OCI-M1 (cell line): Measurements from ENCODE around the gene UCMA.
A peak's percentile ranks its signal among the peaks of the same experiment; 100 is the strongest.

ENCODE experiments used
- DNase-seq: peaks from one replicate; lab custom pipeline; 2025; lab: John Stamatoyannopoulos, UW

Gene UCMA

DNA sequence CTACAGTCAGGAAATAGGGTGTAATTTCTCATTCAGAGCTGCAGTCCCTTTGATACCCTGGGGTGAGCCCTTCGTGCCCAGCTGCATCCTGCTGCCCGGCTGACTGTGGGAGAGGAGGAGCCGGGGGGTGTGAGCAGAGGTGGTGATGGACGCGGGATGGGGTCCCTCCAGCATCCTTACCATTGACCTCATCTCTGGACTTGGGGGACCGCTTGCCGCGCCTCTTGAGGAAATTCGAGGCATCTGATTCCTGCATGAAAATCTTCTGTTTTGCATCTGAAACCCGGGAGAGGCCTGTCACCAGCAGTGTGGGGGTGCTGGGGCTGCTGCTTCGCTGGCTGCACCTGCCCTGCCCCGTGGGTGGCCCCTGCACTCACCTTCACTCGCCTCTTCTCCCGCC, 816 bp downstream of the UCMA start:
- DNase-seq, result no peak

DNA sequence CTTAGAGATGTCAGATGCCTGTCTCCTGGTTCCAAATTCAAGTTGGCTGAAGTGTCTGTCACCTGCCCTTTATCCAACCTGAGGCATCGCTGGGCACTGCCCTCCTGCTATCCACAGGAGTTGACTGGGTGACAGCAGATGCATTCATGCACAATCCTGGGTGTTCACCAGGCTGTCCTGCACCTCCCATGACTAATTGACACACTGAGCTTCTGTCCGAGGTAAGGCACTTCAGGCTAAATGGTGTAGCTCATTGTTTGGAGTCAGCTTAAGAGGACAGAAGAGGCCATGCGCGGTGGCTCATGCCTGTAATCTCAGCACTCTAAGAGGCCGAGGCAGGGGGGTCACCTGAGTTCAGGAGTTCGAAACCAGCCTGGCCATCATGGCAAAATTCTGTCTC, 2.4 kb downstream of the UCMA start:
- no peak for DNase-seq

DNA sequence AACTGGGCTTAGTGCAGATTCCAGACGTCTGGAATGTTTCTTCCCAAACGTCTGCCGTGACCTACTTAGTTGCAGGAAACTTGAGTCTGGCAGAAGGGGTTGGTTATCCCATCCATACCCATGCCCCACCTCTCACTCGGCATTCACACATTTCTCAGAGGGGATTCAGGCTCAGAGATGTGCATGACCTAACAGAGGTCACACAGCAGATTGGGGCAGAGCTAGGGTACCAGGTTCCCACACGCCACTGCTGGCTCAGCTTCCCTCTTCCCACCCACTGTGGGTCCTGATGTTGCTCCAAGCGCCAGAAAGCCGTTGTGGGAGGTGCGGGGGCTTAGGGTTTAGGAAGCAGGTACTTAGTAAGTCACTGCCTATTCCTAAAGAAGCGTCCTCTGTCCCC, 3.0 kb downstream of the UCMA start:
- DNase-seq, result no peak

DNA sequence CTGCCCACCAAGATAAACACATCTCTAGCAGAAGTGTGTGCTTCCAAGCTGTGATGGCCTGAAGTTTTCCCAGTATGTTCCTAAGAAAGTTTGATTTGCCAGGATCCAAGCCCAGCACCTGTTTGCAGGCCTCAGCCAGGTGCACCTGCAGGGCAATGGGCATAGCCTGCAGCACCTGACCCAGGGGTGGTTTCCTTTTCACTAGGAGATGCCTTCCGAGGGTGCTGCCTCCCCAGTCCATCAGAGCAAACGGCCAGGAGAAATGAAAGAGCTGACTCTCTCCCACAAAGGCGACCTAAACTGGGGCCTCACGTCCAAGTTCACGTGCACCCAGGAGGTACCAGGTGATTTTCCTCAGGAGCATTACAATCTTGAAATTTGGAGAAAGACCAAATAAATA, 7.1 kb downstream of the UCMA start:
- no peak for DNase-seq

DNA sequence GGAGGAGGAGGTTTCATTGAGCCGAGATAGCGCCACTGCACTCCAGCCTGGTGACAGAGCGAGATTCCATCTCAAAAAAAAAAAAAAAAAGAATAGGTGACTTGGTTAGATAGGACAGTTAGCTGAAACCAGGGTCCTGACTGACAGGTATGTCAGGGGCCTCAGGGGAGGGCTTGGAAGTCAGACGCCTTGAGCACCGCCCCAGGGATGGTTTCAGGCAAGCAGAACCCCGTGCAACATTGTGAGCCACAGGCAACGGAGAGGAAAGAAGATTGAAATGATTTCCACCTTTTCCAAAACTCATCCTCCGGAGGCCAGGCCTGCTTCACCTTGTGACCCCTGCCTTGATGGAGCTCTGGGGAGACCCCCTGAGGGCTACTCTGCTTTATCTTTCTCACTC, 8.6 kb downstream of the UCMA start:
- DNase-seq, result no peak

DNA sequence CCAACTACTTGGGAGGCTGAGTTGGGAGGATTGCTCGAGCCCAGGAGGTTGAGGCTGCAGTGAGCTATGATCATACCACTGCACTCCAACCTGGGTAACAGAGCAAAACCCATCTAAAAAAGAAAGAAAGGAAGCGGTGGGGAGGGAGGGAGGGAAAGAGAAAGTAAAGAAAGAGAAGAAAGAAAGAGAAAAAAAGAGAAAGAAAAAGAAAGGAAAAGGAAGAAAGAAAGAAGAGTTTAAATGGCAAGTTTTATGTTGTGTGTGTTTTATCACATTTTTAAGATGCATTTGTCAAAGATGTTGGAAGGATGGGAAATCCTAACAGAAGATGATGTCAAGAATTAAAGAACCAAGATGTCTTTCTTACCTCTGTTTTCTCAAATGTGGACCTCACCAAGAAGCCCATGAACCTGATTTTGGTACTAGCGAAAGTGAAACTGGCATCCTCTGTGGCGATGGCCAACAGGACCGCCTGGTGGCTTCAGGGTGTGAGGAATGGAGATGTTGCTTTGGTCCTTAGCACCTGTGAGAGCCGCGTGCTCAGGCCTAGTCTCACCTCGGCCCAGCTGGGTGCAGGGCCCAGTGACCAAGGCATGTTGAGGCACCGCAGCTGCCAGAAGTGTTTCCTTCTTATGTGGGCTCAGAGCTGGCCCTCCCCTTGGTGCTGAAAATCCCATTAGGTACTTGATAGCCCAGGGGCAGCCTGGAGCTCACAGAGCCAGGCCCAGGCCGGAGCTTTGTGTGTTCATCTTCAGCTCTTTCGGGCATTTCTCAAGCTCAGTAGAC, 9.8 kb downstream of the UCMA start:
- DNase-seq, result no peak

DNA sequence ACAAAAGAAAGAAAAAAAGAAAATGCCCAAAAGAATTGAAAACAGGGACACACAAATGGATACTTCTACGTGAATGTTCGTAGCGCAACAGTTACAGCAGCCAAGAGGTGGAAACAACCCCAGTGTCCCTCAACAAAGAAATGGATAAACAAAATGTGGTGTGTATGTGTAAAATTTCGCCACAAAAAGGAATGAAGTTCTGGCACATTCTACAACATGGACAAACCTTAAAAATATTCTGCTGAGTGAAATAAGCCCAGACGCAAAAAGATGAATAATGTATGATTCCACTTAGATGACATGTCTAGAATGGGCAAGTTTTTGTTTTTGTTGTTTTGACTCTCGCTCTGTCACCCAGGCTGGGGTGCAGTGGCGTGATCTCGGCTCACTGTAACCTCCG, 10.9 kb downstream of the UCMA start:
- DNase-seq, result no peak

DNA sequence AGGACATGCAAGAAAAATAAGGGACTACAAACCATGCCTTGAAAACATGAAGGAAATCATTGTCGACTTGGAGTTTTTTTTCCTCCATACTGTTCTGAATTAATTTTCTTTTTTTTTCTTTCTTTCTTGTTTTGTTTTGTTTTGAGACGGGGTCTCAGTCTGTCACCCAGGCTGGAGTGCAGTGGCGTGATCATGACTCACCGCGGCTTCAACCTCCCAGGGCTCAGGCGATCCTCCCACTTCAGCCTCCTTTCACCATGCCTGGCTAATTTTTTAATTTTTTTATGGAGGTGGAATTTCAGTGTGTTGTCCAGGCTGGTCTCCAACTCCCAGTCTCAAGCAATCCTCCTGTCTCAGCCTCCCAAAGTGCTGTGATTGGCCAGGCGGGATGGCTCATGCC, 11.6 kb downstream of the UCMA start:
- no peak for DNase-seq

DNA sequence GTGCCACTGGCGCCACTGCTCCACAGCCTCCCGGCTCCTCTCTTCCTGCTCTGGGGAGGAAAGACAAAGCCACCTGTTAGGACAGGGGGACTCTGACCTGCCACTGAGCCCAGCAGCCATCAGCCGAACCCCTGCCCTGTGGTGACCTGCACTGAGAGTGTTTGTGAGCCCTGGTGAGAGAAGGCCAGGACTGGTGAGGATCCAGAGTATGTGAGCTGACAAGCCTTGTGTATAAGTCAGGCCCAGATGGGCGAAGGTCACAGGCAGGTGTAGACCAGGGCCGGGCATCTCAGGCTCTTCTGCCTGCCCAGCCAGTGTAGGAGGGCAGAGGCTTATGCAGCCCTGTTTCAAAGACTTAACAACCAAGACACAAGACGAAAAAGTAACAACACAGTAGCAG, 12.0 kb downstream of the UCMA start:
- no peak for DNase-seq

DNA sequence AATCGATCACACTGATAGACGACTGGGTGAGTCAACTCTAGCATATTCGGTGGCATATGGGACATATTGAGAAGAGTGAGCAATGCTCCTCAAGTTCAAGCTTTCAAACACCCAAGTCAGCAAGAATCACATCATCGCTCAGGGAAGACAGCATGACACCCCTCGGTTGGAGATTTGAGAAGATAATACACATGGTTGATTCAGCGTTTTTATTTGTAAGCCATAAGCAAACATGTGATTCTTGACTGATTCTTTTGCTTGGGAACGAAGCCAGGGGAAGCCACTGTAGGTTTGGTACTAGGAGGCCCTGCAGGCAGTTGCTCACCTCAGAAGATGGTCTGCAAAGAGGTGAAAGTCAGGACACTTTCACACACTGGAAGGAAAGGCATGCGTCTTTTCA, 12.6 kb downstream of the UCMA start:
- DNase-seq, result no peak

DNA sequence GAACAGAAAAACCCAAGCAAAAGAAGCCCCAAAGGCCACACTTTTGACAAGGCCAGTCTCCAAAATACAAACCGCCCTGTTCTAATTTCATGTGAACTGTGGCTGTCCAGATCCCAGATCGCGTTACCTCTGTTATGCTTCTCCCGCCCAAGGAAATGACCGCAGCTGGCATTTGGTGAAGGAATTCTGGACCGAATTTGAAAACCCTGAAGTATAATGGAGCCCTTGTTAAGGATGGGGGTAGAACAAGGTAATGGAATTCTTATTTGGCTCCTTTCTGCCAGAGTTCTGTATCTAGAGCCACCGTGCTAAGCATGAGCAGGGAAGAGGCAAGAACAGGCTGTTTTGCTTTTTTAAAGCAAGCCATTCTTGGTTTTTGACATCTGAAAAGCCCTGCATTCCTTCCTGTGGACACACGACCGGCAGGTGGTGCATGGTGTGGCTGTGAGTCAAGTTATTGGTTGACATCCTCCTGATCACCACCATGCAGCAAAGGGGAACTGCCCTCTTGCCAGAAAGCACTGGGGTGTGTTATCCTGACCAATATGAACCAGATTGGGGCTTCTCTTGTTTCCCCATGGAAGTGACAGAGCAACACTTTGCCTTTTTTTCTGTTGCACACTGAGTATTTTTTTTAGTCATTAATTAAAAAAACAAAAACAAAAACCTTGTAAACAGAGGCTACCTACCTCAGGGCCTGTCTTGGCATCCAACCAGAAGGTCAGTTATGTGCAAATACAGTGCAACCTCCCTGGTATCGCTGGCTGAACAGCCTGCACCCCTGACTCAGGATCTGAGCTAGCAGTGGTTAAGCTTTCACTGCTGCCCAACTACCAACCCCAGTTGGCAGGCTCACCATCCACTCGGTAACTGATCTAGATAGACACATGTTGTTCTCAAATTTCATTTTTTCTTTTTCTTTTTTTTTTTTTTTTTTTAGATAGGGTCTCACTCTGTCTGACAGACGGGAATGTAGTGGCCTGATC, 14.2 kb downstream of the UCMA start:
- peak; percentile 75 for DNase-seq

DNA sequence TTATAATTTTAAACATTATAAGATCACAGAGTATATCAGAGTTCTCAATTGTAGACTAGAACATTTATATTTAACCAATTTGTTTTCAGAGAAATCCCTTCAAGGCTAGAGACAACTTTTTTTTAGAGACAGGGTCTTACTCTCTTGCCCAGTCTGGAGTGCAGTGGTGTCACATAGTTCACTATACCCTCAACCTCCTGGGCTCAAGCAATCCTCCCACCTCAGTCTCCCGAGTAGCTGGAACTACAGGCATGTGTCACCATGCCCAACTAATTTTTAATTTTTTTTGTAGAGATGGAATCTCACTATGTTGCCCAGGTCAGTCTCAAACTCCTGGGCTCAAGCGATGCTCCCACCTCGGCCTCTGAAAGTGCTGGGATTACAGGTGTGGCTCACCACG, 15.3 kb downstream of the UCMA start:
- DNase-seq, result no peak

DNA sequence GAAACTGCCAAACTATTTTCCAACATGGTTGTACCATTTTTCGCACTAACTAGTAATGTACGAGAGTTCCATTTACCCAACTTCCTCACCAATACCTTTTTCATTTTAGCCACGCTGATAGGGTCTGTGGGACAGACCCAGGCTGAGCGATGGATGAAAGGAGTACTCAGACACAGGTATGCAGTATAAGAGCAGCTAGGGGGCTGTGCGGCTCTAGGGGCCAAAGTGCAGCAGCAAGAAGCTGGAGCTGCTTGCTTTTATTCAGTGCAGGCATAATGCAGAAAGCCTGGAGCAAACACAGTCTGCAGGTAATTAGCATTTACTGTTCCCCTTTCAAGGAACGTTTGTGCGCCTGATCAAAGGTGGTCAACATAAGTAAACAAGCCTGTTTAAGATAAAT, 21.0 kb downstream of the UCMA start:
- no peak for DNase-seq

DNA sequence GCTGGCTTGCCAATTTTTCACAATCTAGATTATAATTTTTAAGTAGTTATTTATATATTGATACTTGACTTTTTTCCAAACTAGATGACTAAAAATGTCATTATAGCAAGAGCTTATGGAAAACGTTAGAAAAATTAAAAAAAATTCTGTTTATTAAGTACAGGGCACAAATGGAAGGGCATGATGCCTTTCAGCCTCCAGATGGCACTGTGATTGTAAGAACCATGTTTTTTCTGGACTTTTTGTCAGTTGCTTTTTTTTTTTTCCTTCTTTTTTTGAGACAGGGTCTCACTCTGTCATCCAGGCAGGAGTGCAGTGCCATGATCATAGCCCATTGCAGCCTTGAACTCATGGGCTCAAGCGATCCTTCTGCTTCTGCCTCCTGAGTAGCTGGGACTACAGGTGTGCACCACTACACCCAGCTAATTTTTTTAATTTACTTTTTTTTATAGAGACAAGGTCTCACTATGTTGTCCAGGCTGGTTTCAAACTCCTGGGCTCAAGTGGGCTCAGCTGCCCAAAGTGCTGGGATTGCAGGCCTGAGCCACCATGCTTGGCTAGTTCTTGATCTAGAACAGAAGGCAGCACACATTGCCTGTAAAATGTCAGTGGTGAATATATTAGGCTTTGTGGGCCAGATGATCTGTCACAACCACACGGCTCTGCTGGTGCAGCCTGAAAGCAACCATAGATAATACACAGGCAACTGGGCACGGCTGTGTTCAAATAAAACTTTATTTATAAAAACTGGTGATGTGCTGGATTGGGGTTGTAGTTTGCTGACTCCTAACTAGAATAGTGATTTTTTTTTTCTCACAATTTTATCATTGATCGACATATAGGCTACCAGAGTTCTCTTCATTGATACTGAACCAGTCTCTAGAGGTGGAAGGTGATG, 27.4 kb downstream of the UCMA start:
- DNase-seq, result peak; percentile 13

DNA sequence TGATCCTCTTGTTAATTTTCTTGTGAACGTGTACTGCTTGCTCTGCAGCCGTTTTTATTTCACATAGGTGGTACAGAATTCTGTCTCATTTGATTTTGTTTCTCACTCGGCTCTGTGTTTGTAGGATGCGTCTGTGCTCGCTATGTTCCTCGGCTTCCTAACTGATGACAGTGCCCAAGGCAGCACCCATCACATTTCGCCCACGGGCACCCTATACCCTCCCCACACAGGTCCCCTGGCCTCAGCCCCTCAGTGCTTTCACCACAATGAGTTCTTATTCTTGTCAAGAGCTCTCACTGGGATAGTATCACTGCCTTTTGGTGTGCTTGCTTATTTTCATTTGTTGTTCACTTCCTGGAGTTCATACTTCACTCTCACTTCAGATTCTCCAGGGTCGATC, 28.1 kb downstream of the UCMA start:
- no peak for DNase-seq

DNA sequence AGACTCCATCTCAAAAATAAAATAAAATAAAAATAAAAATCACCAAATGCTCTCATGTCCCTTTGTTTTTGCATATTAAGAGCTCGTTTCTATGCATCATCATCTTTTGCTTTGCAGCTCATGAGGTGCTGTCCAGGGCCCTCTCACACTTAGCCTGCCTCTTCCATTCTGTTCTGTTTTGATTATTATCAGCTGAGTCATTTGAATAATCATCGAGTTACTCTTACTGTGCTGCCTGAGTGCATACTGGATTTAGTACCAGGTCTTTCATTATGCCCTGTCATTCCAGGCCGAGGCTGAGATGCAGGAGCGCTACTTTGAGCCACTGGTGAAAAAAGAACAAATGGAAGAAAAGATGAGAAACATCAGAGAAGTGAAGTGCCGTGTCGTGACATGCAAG, 33.0 kb downstream of the UCMA start:
- DNase-seq, result no peak

DNA sequence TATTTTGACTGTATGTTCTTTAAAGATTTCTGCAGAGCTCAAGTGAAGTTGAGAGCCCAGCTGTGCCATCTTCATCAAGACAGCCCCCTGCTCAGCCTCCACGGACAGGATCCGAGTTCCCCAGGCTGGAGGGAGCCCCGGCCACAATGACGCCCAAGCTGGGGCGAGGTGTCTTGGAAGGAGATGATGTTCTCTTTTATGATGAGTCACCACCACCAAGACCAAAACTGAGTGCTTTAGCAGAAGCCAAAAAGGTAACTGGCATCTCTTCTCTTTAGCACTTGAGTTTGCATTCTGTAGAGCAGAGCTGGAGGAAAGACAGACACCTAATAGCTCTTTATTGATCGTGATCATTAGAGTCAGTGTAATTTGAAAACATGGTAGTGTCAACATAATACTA, 39.2 kb downstream of the UCMA start:
- DNase-seq, result no peak

DNA sequence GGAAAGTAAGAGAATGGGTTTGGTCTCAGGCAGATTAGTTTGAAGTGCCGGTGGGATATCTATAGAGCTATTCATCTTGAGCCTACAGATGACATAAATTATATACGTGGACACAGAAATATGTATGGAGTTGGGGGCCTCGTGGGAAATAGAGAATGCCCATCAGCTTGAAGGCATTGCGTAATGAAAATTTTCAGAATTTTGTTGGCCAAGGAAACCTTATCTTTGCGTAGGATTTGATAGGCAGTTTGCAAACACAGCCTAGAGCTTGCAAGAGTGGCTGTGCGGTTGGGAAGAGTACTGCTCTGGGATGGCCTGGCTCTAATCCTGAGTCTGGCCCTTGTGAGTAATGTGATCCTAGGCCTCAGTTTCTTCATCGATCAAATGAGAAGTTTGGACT, 40.5 kb downstream of the UCMA start:
- DNase-seq, result no peak

DNA sequence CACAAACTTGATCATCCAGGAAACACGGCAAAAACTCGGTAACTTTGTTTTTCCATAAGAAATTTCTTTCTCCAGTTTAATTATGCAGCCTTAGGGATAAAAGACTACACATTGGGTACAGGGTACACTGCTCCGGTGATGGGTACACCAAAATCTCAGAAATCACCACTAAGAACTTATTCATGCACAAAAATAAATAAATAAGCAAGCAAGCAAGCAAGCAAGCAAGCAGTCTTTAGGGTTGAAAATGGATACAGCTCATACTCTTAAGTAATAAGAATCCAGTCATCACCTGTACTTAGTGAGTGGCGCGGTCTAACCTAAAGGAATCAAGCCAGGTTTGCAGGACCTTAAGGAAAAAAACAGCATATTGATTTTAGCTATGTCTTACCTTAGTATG, 42.8 kb downstream of the UCMA start:
- no peak for DNase-seq

DNA sequence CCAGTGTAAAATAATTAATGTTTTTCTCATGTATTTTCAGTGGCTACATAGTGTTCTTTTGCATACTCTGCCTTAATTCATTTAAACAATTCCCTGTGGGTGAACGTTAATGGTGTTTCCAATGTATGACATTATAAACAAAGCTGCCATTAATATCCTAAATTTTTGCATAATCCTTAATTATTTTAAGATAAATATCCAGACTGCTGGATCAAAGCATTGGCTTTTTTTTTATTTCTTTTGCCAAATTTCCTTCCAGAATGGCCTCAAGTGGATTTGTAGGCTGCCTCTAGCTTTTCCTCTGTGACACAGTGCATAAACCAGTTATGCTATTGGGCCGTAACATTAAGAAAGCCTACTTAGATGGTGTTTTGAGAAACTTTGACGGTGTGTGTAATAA, 43.4 kb downstream of the UCMA start:
- no peak for DNase-seq

DNA sequence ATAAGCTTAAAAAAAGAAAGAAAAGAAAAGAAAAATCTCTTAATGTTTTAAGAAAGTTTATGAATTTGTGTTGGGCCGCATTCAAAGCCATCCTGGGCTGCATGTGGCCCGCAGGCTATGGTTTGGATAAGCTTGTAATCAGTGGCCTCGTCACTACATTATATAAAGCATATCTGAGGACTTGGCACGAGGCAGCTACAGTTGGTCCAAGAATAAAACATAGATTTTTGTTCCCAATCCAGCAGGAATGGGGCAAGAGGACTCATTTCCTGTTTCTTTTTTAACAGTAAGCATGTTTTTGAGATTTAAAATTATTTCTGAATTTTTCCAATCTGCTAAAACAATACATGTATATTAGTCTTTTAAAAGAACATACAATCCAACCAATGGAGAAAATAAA, 44.2 kb downstream of the UCMA start:
- DNase-seq, result no peak

DNA sequence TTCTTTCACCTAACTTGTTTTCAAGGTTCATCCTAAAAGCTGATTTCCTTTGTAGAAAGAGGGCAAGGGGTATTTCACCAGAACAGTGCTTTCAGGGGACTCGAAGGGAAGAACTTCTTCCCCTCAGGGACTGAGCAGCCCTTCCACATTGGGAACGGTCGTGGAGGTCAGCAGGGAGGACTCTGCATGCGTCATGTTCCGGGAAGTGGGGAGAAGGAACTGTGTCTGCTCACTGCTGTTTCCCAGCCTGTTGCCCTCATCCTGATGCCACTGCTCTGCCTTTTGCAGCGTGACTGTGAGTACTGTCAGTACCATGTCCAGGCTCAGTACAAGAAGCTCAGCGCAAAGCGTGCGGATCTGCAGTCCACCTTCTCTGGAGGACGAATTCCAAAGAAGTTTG, 45.6 kb downstream of the UCMA start:
- DNase-seq, result no peak
